ENCODE measurements around the gene KCNN2. TPM values are rescaled to one million over a fixed set of nuclear protein-coding genes. Genes with fewer than 3 reads are reported as not detected.

KCNN2 gene
- total RNA-seq, 1 experiment from 2014 or later: not detected

DNA sequence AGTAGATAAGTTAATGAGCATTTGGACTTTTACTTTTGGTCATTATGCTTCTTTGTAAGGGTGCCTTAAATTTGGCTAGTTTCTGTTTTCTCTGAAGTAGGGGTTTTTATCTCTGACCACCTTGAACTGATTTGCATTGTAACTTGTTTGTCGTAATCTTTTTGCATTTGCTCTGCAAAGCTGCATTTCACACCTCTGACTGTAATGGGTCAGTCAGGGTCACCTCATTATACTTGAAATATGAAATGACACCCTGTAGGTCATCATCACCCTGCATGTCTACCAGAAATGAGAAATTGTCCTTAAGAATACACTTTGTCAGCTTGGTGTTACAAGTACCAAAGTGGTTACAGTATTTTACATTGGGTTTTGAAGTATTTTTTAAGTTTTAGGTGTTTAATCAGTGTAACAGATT lies 74.0 kb downstream of the KCNN2 start:
- CTCF ChIA-PET: no interaction called here
- H3K4me2 ChIP-seq (ENCODE audit: low read length): no peak overlapping the region
- POLR2A ChIA-PET: no interaction called here
- H3K27ac ChIP-seq (ENCODE audit: low read depth, low read length): no peak overlapping the region
- H4K20me1 ChIP-seq (ENCODE audit: insufficient read depth): no peaks in the 10 kb centered on the region
- no peak overlapping the region for H3K4me3 ChIP-seq (replicated peaks in 1 of 2; ENCODE audit: low read depth in 1 of 2, low read length in 2 of 2)
- H3K9ac ChIP-seq (ENCODE audit: low read length): no peak overlapping the region
- H3K36me3 ChIP-seq (ENCODE audit: control insufficient read depth in 1 of 2, insufficient read depth in 2 of 2, low read length in 2 of 2): no peaks in the 10 kb centered on the region
- intact Hi-C loops (cut with micrococcal nuclease): no loop called here
- ATAC-seq (no peak), DNase-seq (ENCODE audit: low read depth, low spot score) (no peak)
- H3K9me3 ChIP-seq (ENCODE audit: control insufficient read depth in 1 of 2, insufficient read depth in 1 of 2, low read depth in 1 of 2, low read length in 2 of 2): no peaks in the 10 kb centered on the region
- H3K9me2 ChIP-seq (ENCODE audit: insufficient read depth): no peaks in the 10 kb centered on the region
- BruUV-seq (replicated peaks): no TSS peak
- no peaks in the 10 kb centered on the region for H3K4me1 ChIP-seq (ENCODE audit: control insufficient read depth in 1 of 2, insufficient read depth in 2 of 2, low read length in 2 of 2)
- no peaks in the 10 kb centered on the region for H3K27me3 ChIP-seq (ENCODE audit: insufficient read depth, low read length)
- RAD21 ChIA-PET (ENCODE audit: low non-redundant PET in 1 of 2, low total read pairs in 2 of 2, uncharacterized antibody in 2 of 2, unreplicated experiment in 2 of 2): no interaction called here
- no peaks in the 10 kb centered on the region for H3K79me2 ChIP-seq (ENCODE audit: insufficient read depth, low read length)
- H2AFZ ChIP-seq (ENCODE audit: low read depth, low read length, poor library complexity, severe bottlenecking): no peak overlapping the region
- no peak for TF ChIP-seq JUND (IDR thresholded peaks at IDR 0.05)

DNA sequence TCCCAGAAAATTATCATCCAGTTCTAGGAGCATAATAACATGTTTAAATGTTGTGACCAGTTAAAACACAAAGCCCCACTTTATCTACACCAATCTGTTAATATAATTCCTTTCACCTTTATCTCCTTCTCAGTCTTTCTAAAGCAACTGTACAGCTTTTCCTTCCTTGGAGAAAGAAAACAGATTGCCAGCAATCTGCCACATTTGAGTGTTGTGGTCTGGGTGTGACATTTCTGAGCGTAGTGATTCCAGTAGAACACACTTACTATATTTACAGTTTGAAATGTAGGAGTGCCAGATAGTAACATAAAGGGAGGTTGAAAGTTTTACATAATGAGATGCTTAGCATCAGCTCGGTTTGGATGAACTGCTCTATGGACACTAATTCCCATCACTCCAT lies 76.1 kb downstream of the KCNN2 start:
- CTCF ChIA-PET: no interaction called here

More for the DNA sequence above, 76.1 kb downstream of the KCNN2 start:
- POLR2A ChIA-PET: no interaction called here
- no peak for DNase-seq (ENCODE audit: low read depth, low spot score)
- H3K79me2 ChIP-seq (ENCODE audit: insufficient read depth, low read length): no peaks in the 10 kb centered on the region
- no peak overlapping the region for H2AFZ ChIP-seq (ENCODE audit: low read depth, low read length, poor library complexity, severe bottlenecking)
- BruUV-seq (replicated peaks): no TSS peak
- ATAC-seq: no peak
- H3K9me3 ChIP-seq (ENCODE audit: control insufficient read depth in 1 of 2, insufficient read depth in 1 of 2, low read depth in 1 of 2, low read length in 2 of 2): no peaks in the 10 kb centered on the region
- no peaks in the 10 kb centered on the region for H3K9me2 ChIP-seq (ENCODE audit: insufficient read depth)
- H3K4me3 ChIP-seq (replicated peaks in 1 of 2; ENCODE audit: low read depth in 1 of 2, low read length in 2 of 2): no peak overlapping the region
- RAD21 ChIA-PET (ENCODE audit: low non-redundant PET in 1 of 2, low total read pairs in 2 of 2, uncharacterized antibody in 2 of 2, unreplicated experiment in 2 of 2): no interaction called here
- no peaks in the 10 kb centered on the region for H3K36me3 ChIP-seq (ENCODE audit: control insufficient read depth in 1 of 2, insufficient read depth in 2 of 2, low read length in 2 of 2)
- no peak overlapping the region for H3K9ac ChIP-seq (ENCODE audit: low read length)
- no peak overlapping the region for H3K27ac ChIP-seq (ENCODE audit: low read depth, low read length)
- TF ChIP-seq YY1 (IDR thresholded peaks at IDR 0.05; ENCODE audit: extremely low read depth, insufficient replicate concordance, low read depth, low read length) (no peak), ZNF274 (IDR thresholded peaks at IDR 0.05; ENCODE audit: low read depth, low read length) (no peak), ATF3 (IDR thresholded peaks at IDR 0.05) (no peak), EZH2 (IDR thresholded peaks at IDR 0.05) (no peak), EGR1 (IDR thresholded peaks at IDR 0.05; ENCODE audit: low read depth) (no peak), ZFX (IDR thresholded peaks at IDR 0.05) (no peak), POLR2AphosphoS5 (IDR thresholded peaks at IDR 0.05; ENCODE audit: low read depth, low read length) (no peak), JUND (IDR thresholded peaks at IDR 0.05) (no peak)
- no peak overlapping the region for H3K4me2 ChIP-seq (ENCODE audit: low read length)
- H3K4me1 ChIP-seq (ENCODE audit: control insufficient read depth in 1 of 2, insufficient read depth in 2 of 2, low read length in 2 of 2): no peaks in the 10 kb centered on the region
- H3K27me3 ChIP-seq (ENCODE audit: insufficient read depth, low read length): peaks cover 10% of the 10 kb centered on the region; the same call in 1 of the 2 replicates
- intact Hi-C loops (cut with micrococcal nuclease): no loop called here
- no peaks in the 10 kb centered on the region for H4K20me1 ChIP-seq (ENCODE audit: insufficient read depth)
